Stomach (tissue), 4 donors: ENCODE data around the gene MBP.

Experiments used
- POLR2AphosphoS5 ChIP-seq, 3 donors: sonication (generic); formaldehyde crosslinking; IDR thresholded peaks; one replicate each; pipeline ENCODE4 v1.6.1; 2016; ENCODE audit warnings: antibody characterized with exemption in 3 of 3
- TF ChIP-seq, protein P1 (sequence below), 7 experiments: fragments of 450-650 bp in 4 of 7; fragments of 200-600 bp in 3 of 7; sonication (generic) in 3 of 7; IDR thresholded peaks; one replicate each; pipeline ENCODE4 v1.5.1; 2016 to 2019; ENCODE audit warnings: antibody characterized with exemption in 7 of 7, control low read depth in 2 of 7, mild to moderate bottlenecking in 1 of 7

DNA sequence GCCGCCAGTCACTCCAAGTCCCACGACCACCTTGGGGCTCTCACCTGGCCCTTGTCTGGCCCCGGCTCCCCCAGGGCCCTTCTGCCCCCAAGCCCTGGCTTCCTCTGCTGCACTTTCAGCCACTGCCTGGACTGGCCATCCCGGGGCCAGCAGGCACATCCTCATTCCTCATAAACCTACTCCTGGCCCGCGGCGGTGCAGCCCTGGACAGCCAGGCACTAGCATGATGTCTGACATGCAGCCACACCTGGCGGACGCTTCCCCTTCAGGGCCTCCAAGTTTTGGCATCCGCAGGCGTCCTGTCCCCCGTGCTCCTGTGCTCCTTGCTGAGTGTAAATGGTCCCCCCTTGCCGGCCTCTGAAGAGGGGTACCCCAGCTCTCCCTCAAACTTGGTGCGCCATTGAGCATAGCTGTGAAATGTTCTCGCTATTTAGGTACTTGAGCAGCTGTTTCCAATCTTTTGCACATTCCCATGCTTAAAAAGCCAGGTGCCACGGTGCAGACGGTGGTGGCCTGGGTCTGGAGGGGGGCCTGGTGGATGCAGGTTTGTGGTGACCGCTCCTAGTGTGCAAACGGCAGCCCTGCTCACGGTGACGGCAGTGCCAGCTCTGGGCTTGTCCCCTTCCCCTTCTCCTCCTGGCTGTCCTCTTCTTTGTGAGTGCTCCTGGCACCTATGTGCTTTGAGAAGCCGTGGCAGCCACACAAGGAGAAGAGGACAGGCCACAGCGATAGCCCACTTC is 123.8 kb downstream of the MBP start:
- TF ChIP-seq, protein P1, sequence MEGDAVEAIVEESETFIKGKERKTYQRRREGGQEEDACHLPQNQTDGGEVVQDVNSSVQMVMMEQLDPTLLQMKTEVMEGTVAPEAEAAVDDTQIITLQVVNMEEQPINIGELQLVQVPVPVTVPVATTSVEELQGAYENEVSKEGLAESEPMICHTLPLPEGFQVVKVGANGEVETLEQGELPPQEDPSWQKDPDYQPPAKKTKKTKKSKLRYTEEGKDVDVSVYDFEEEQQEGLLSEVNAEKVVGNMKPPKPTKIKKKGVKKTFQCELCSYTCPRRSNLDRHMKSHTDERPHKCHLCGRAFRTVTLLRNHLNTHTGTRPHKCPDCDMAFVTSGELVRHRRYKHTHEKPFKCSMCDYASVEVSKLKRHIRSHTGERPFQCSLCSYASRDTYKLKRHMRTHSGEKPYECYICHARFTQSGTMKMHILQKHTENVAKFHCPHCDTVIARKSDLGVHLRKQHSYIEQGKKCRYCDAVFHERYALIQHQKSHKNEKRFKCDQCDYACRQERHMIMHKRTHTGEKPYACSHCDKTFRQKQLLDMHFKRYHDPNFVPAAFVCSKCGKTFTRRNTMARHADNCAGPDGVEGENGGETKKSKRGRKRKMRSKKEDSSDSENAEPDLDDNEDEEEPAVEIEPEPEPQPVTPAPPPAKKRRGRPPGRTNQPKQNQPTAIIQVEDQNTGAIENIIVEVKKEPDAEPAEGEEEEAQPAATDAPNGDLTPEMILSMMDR (IDR thresholded peaks at IDR 0.05) = no peak
- TF ChIP-seq POLR2AphosphoS5 (IDR thresholded peaks at IDR 0.05) = no peak
